GM12873 (cell line): ENCODE results near the gene NFKBIA.

Experiments
- CTCF ChIP-seq: IDR thresholded peaks from 2 replicates; pipeline ENCODE4 v1.5.1; 2012; ENCODE audit warnings: low read depth, mild to moderate bottlenecking, moderate library complexity, low read length, control low read depth; ENCODE audit not compliant: insufficient read depth; ENCODE audit errors: missing control alignments

The NFKBIA gene

GRCh38 chr14:35430459-35431199, 26.1 kb upstream of the NFKBIA start:
- TF ChIP-seq CTCF, result no peak

- TF ChIP-seq CTCF, result no peak
Observed at GRCh38 chr14:35429951-35430350, 25.4 kb upstream of the NFKBIA start.

DNA sequence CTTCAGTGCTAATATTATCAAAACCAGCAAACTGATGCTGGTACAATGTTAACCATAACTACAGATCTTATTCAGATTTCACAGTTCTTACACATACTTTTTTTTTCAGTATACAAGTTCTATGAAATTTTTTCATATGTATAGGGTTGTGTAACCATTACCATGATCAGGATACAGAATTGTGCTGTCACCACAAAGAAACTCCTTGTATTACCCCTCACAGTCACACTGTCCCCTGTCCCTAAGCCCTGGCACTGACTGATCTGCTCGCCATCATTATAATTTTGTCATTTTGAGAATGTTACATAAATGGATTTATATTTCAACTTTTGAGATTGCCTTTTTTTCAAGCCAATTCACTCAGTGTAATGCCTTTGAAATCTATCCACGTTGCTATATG, 21.3 kb upstream of the NFKBIA start:
- TF ChIP-seq CTCF, result no peak

GRCh38 chr14:35423621-35424020, 19.1 kb upstream of the NFKBIA start:
- TF ChIP-seq CTCF, result no peak

GRCh38 chr14:35420036-35420811, 15.7 kb upstream of the NFKBIA start:
- no peak for TF ChIP-seq CTCF

DNA sequence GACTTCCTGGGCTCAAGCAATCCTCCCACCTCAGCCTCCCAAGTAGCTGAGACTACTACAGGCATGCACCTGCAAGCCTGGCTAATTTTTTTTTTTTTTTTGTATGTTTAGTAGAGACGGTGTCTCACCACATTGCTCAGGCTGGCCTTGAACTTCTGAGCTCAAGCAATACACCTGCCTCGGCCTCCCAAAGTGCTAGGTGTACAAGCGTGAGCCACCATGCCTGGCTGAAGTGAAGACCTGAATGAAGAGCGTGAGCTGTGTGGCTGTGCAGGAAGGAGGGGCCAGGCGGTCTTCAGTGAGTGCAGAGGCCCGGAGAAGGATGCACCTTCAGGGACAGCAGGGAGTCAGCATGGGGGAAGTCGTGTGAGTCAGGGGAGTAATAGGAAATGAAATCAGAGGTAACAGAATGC, 14.9 kb upstream of the NFKBIA start:
- no peak for TF ChIP-seq CTCF

DNA sequence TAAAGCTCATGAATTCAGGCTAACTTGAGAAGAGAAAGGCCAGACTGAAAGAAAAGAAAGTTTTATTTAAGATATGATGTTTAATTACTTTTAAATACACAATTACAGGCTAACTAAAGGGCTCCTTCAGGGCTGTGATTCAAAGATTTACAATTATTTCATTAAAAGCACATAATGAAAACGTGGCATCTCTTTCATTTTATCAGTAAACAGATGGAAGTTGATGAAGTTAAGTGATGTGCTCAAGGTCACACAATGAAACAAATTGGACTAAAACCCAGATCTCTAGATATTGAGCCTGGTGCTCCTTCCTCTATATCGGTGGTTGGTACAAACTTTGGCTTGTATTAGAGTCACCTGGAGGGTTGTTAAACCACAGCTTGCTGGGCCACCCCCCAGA, 13.5 kb upstream of the NFKBIA start:
- TF ChIP-seq CTCF, result no peak
